OCI-LY1 (cell line): Measurements from ENCODE around the gene PDE8A.
"Not testable (repeated sequence)": the region's sequence is repeated elsewhere in the genome, so short reads cannot be mapped to it uniquely, and the experiment has no call there.

ENCODE experiments used
- H2AFZ ChIP-seq: fragments of 200-600 bp; sonication (generic), shearing (Covaris generic); 2 replicates; pipeline ENCODE4 v1.6.0; 2014; ENCODE audit warnings: antibody characterized with exemption, mild to moderate bottlenecking, low read length
- H3F3A ChIP-seq: fragments of 200-600 bp; sonication (generic), shearing (Covaris generic); 2 replicates; pipeline ENCODE4 v1.6.0; 2014; ENCODE audit warnings: mild to moderate bottlenecking, antibody characterized with exemption, low read length, moderate library complexity; ENCODE audit not compliant: insufficient read depth
- H3K27ac ChIP-seq: fragments of 200-600 bp; sonication (generic); 2 replicates; pipeline ENCODE4 v1.5.1; 2014; ENCODE audit warnings: low read length, mixed run types, mild to moderate bottlenecking, low read depth; ENCODE audit not compliant: poor library complexity, severe bottlenecking
- H3K27me3 ChIP-seq: fragments of 200-600 bp; sonication (generic); 2 replicates; pipeline ENCODE4 v1.6.0; 2014; ENCODE audit warnings: antibody characterized with exemption, mild to moderate bottlenecking, low read length, moderate library complexity; ENCODE audit not compliant: insufficient read depth
- H3K36me3 ChIP-seq: fragments of 200-600 bp; sonication (generic); 2 replicates; pipeline ENCODE4 v1.6.1; 2014; ENCODE audit warnings: mild to moderate bottlenecking, antibody characterized with exemption, low read length, moderate library complexity, mixed read lengths; ENCODE audit not compliant: insufficient read depth
- H3K4me1 ChIP-seq: fragments of 200-600 bp; sonication (generic); 2 replicates; pipeline ENCODE4 v1.5.1; 2014; ENCODE audit warnings: mild to moderate bottlenecking, low read length, moderate library complexity; ENCODE audit not compliant: insufficient read depth, severe bottlenecking
- H3K4me2 ChIP-seq: fragments of 200-600 bp; sonication (generic), shearing (Covaris generic); 2 replicates; pipeline ENCODE4 v1.6.1; 2014; ENCODE audit warnings: low read length
- H3K4me3 ChIP-seq: fragments of 200-600 bp; sonication (generic); 2 replicates; pipeline ENCODE4 v1.5.1; 2014; ENCODE audit warnings: low read length, low read depth, mild to moderate bottlenecking, mixed read lengths; ENCODE audit not compliant: poor library complexity, severe bottlenecking
- H3K79me2 ChIP-seq: fragments of 200-600 bp; shearing (Covaris generic); 2 replicates; pipeline ENCODE4 v1.6.1; 2016; ENCODE audit warnings: mixed run types, low read length, mixed read lengths; ENCODE audit not compliant: insufficient read depth
- H3K9ac ChIP-seq: fragments of 200-600 bp; sonication (generic), shearing (Covaris generic); 2 replicates; pipeline ENCODE4 v1.6.1; 2014; ENCODE audit warnings: mild to moderate bottlenecking, low read length, mixed read lengths
- H3K9me2 ChIP-seq: fragments of 200-600 bp; sonication (generic), shearing (Covaris generic); 2 replicates; pipeline ENCODE4 v1.6.1; 2014; ENCODE audit warnings: low read depth, mild to moderate bottlenecking, low read length, mixed read lengths
- H3K9me3 ChIP-seq: fragments of 200-600 bp; shearing (Covaris generic); 2 replicates; pipeline ENCODE4 v1.6.1; 2014; ENCODE audit warnings: low read length, mixed read lengths
- H4K20me1 ChIP-seq: fragments of 200-600 bp; sonication (generic), shearing (Covaris generic); 2 replicates; pipeline ENCODE4 v1.6.0; 2016; ENCODE audit warnings: mild to moderate bottlenecking, low read length; ENCODE audit not compliant: insufficient read depth
- CTCF ChIP-seq: fragments of 200-600 bp; sonication (generic), shearing (Covaris generic); IDR thresholded peaks from 2 replicates; pipeline ENCODE4 v1.5.1; 2017; ENCODE audit warnings: mild to moderate bottlenecking, antibody characterized with exemption, low read length, moderate library complexity, mixed read lengths
- EZH2 ChIP-seq: fragments of 200-600 bp; sonication (generic), shearing (Covaris generic); IDR thresholded peaks from 2 replicates; pipeline ENCODE4 v1.8.0; 2017; ENCODE audit warnings: borderline replicate concordance, mixed run types, mild to moderate bottlenecking, antibody characterized with exemption, low read length, moderate library complexity, mixed read lengths

Gene PDE8A

GRCh38 chr15:85172846-85173490 is 191.3 kb downstream of the PDE8A start:
- no peak for TF ChIP-seq CTCF
- TF ChIP-seq EZH2, result no peak
- Histone ChIP-seq H4K20me1 (no peaks in the 10 kb centered on the region), H2AFZ (no peak overlapping the region)

GRCh38 chr15:85173630-85174029 is 192.0 kb downstream of the PDE8A start:
- not testable (repeated sequence) for H4K20me1 ChIP-seq, H2AFZ ChIP-seq, H3F3A ChIP-seq, H3K4me3 ChIP-seq, H3K9me3 ChIP-seq, H3K36me3 ChIP-seq, H3K9ac ChIP-seq, H3K9me2 ChIP-seq, H3K4me1 ChIP-seq, H3K27ac ChIP-seq, H3K79me2 ChIP-seq, H3K4me2 ChIP-seq, H3K27me3 ChIP-seq

More at GRCh38 chr15:85172846-85173490, 191.3 kb downstream of the PDE8A start:
- H3K4me1 ChIP-seq, result peaks cover 4% of the 10 kb centered on the region
- H3K27ac ChIP-seq, result no peak overlapping the region
- H3K4me3 ChIP-seq, result no peak overlapping the region
- no peaks in the 10 kb centered on the region for H3F3A ChIP-seq
- H3K9me2 ChIP-seq, result no peaks in the 10 kb centered on the region
- no peaks in the 10 kb centered on the region for H3K36me3 ChIP-seq
- H3K4me2 ChIP-seq, result no peak overlapping the region
- H3K27me3 ChIP-seq, result no peaks in the 10 kb centered on the region; the same call in 1 of the 2 replicates
- no peak overlapping the region for H3K9ac ChIP-seq
- H3K9me3 ChIP-seq, result no peaks in the 10 kb centered on the region
- H3K79me2 ChIP-seq, result no peaks in the 10 kb centered on the region

DNA sequence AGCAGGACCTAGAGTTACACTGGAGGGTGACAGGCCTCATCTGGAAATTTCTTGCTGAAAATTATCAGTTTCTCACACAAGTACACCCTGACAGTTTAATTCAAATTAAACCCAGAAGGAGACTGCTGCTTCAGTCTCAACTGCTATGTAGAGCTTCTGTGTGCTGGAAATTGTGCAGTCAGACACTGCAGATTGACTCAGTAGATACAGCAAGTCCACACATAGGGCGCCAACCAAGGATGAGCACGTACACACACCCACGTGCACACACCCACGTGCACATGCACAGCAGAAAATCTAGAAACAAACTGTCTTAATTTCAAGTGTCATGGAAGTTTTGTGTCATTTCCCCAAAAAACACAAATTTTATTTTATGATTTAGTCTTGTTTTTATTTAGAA is 192.9 kb downstream of the PDE8A start:
- H3K27me3 ChIP-seq, result no peaks in the 10 kb centered on the region; the same call in 1 of the 2 replicates
- no peaks in the 10 kb centered on the region for H3K4me1 ChIP-seq
- H3K36me3 ChIP-seq, result no peaks in the 10 kb centered on the region
- H3K9me3 ChIP-seq, result no peaks in the 10 kb centered on the region
- H2AFZ ChIP-seq, result no peak overlapping the region
- no peak overlapping the region for H3K4me2 ChIP-seq
- no peaks in the 10 kb centered on the region for H3F3A ChIP-seq
- H3K9me2 ChIP-seq, result no peaks in the 10 kb centered on the region
- no peaks in the 10 kb centered on the region for H3K79me2 ChIP-seq
- no peak overlapping the region for H3K4me3 ChIP-seq
- no peak overlapping the region for H3K9ac ChIP-seq
- no peaks in the 10 kb centered on the region for H4K20me1 ChIP-seq
- no peak for TF ChIP-seq CTCF
- no peak for TF ChIP-seq EZH2
- no peak overlapping the region for H3K27ac ChIP-seq

GRCh38 chr15:85177042-85177515 is 195.4 kb downstream of the PDE8A start:
- H3F3A ChIP-seq, H3K4me2 ChIP-seq, H3K4me3 ChIP-seq, H3K27me3 ChIP-seq, H3K79me2 ChIP-seq, H3K27ac ChIP-seq, H2AFZ ChIP-seq, H3K36me3 ChIP-seq, H3K4me1 ChIP-seq, H4K20me1 ChIP-seq, H3K9ac ChIP-seq, H3K9me3 ChIP-seq, H3K9me2 ChIP-seq: not testable (repeated sequence)
